Iris pigment epithelial cell (primary cell): ENCODE data around the gene ACKR3.

Experiments
- DNase-seq: peaks from one replicate; pipeline ENCODE4 v3.0.0-alpha.2; 2011; ENCODE audit warnings: low read depth

The ACKR3 gene

DNA sequence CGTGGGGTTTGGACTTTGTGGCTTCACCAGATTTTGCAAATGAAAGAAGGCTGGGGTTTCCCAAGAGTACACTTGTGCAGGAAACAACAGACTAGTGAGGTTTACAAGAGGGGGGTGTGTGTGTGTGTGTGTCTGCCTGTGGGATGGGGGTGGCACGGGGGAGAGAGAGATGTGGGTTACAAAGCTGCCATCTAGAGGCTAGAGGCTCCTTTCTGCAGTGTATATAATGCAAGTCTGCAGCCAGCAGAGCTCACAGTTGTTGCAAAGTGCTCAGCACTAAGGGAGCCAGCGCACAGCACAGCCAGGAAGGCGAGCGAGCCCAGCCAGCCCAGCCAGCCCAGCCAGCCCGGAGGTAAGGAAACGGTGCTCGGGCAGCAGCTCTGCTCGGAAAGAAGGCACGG is at the start of gene ACKR3:
TSS of gene ACKR3 (plus strand) at position 253 of the 401 bp plus-strand sequence. CDS start 10,641 bp downstream, outside the sequence.
- DNase-seq: peak; percentile 68

DNA sequence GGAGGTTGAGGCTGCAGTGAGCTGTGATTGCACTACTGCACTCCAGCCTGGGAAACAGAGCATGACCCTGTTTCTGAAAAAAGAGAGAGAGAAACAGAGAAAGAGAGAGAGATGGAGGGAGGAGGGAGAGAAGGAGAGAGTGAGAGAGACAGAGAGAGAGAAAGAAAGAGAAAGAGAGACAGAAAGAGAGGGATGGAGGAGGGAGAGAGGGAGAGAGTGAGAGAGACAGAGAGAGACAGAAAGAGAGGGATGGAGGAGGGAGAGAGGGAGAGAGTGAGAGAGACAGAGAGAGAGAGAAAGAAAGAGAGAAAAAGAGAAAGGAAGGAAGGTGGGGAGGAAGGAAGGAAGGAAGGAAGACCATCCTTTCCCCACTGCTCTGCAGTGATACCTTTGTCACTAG is 48.1 kb upstream of the ACKR3 start:
- DNase-seq: no peak

DNA sequence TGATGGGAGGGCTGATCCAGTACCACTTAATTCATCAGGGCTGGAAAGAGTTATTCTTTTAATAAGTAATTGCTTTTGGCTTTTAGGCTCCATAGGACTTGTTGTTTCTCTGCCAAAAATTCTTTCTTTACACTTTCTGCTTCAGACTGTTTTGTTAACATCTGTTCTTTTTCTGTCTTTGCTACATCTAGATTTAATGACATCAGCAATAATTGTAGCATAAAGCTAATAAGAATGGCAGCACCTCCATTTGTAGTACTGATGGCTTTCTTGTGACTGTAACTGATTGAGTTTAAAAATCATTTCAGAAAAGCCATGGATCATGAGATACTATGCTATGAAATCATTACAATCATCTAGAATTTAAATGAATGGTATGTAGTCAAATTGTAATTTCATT is 46.4 kb upstream of the ACKR3 start:
- DNase-seq: no peak

DNA sequence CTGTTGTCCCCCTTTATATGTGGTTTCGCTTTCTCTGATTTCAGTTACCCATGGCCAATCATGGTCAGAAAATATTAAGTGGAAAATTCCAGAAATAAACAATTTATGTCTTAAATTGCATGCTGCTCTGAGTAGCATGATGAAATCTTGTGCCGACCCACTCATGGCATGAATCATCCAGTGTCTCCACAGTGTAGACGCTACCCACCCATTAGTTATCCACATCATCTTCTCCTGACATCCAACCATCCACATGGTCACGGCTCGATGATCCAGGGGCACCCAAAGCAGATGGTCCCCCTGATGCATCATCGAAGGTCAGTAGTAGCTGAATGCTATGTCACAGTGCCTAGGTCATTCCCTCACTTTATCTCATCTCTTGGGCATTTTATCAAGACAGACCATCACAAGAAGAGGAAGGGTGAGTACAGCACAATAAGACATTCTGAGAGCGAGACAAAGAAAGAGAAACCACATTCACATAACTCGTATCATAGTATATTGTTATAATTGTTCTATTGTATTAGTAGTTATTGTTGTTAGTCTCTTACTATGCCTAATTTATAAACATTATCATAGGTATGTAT is 44.1 kb upstream of the ACKR3 start:
- DNase-seq: no peak

DNA sequence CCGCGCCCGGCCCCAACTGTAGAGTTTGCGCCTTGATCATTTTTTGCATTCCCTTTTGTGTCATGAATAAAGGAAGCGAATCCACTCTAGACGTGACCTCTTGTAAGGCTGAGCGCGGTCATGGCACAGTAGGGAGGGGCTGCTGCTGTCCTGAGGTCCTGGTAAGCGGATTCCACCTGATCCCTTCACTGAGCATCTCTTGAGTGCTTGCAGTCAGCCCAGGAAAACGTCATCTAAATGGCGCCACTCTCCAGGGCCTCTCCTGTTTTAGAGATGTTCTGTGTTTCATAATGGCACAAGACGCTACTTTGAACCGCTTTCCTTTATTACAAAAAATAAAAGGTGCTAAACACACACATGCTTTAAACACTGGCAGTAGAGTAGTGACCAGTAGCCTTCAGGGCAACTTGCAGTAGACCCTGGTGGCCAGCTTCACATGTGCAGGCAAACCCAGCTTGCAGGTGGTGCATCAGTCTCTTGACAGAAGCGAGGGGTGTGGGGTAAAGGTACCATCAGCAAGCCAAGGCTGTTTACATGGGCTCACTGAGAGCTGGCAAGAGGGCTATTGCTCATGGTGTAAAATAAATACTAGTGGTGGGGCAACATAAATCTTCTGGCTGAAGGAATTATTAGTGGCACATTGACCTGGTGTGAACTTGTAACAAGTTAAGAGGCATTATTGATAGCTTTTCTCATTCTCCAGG is 43.0 kb upstream of the ACKR3 start:
- DNase-seq: no peak

DNA sequence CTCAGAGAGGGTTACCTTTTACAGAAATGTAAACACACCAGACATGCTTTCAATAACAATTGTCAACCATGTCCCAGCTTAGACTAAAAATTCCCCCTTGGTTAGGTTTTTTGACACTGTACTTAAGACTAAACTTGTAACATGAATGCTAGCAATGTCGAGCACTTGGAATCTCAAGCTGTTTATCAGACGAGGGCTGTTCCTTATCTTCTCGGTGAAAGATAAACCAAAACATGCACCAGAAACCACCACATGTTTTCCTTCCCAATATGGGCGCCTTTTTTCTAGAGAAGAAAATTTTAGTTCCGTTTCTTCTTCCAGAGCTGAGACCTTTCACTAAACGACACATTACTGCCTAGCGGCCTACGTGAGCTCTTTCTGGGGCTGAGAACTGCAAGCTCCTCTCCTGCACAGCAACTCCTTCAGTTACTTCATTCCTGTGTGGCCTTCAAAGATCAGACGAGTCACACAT is 42.4 kb upstream of the ACKR3 start:
- DNase-seq: no peak

DNA sequence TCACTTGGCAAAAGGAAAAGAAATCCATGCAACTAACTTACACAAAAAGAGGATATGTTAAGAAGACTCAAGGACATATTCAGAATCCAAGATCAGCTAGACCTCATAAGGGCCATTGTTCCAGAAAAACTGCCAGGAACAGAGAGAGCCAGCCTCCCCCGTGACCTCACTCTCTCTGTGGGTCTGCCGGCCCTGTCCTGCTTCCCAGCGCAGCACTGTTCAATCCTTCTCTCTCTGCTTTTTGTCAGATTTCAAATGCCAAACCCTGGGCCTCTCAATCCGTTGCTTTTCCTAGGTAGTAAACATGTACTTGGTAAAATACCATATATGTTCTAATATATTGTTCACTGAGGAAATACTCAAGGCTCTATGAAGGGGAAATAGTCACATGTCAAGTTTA is 40.0 kb upstream of the ACKR3 start:
- DNase-seq: no peak

DNA sequence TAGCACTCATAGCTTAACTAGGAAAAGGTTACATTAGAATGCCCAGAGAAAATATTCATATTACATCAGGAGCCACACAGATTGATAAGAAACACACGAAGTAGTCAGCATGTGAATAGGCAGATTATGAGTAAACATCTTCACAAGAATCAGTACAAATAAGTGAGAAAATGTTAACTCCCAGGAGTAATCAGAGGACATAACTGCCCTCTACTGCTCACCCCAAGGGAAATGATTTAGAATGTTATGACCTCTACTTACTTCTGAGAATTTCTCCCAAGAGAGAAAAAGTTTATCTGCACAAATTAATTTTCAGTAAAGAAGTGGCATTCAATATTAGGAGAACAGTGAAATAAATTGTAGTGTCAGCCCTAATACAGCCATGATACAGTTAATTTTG is 39.1 kb upstream of the ACKR3 start:
- DNase-seq: no peak

DNA sequence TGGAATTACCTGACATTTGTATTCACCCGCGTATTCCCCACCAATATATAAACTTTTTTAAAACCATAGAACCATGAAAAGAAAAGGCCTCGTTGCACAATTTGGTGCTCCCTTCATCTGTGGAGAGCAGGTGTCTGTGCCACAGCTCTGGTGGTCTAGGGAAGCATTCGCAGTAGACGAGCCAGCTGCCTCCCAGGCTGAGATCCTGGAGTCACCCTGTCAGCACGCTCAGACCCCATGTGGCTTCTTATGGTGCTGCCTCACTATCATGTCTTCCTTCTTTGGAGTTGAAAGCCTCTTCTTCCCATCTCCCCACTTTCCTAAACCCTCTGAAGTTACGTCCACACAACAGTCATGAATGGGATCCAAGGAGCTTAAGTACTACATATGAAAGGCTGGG is 38.4 kb upstream of the ACKR3 start:
- no peak for DNase-seq

DNA sequence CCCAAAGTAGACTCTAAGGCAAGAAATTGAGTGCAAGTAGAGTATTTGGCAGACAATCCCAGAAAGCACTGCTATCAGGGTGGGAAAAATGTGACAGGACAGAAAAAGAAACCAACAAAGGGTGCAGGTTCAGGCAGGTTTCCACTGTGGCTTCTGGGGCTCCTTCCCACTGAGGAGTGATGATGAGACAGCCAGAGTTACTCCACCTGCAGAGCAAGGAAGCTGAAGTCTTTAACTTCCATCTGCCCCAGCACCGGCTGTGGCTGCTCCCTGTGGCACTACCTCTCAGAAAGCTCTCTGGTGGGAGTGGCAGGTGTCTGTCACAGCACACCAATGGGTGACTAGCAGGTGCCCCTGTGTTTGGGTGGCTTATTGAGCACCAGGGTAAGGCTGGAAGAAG is 37.6 kb upstream of the ACKR3 start:
- no peak for DNase-seq

DNA sequence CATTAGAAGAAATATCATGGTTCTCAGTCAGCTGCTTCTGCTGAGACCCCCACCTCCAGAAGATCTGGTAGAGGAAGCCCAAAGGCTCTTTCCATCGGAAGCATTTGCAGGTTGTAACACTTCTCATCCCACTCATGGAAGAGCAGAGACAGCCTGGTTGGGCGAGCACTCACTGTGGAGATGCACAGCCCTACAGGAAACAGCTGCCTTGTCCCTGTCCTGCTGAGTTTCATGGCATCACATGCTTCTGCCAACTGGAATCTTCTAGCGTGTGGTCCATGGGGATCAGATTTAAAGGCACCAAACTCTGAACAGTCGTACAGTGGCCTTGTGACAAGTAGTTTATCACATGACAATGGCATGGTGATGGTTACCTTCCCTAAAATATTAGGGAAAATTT is 36.3 kb upstream of the ACKR3 start:
- no peak for DNase-seq

DNA sequence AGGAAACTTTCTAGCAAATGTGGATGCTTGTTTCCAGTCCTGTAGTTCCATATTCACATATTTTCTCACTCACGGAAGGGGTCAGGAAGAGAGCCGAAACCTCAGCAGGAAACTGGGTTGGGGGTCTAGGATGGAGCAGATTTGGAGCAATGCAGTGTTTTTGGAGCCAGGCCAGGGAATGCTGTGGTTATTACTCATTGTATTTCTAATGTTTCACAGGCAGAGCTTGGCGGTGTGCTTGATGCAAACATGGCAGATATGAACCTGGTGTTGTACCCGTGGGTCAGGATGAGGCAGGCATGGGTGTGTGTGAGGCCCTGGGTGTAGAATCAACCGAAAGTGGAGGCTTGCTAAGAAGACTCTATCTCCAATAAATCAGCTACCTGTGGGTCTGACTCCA is 34.6 kb upstream of the ACKR3 start:
- DNase-seq: peak; percentile 77

DNA sequence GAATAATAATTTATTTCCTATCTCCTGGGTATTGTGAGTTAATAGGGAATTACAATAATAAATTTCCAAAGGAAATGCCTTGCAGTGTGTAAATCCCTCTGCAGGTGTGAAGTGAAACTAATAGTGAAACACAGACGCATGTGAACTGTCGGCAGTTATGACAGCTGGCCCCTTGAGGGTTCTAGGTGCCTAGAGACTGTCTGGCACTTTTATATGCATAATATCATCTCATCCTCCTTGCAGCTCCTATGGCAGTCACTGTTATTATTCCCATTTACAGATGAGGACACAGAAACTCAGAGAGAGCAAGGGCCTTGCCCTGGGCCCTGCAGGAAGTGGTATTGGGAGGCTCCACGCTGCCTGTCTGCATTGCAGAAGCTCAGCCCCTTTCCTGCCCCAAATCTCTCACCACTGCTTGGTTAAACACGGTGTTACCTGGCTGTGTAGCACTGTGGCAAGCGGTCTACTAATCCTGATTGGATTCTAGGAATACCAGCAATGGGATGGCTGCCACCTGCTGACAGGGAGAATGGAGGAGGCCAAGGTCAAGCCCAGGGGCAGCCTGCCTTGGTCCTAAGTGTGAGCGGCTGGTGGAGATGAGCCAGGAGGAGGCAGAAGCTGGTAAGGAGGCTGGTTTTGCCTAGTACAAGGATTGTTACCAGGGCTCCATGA is 32.8 kb upstream of the ACKR3 start:
- DNase-seq: no peak

DNA sequence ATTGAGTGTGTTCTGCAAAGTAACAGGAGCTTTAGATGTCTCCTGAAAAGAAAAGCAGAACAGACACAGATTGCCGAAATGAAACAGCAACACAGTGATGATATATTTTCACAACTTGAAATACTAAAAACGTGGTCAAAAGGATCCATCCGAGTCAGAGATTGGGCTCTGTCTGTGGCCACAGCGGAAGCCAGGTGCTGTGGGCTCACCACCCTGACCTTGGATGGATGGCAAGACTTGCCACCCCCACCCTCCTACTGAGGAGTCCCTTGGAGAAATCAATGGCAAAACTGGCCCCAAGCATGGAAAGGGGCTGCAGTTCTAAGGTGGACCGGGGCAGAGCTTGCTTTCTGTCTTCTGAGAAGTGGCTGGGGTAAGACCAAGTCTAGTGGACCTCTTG is 31.4 kb upstream of the ACKR3 start:
- no peak for DNase-seq

DNA sequence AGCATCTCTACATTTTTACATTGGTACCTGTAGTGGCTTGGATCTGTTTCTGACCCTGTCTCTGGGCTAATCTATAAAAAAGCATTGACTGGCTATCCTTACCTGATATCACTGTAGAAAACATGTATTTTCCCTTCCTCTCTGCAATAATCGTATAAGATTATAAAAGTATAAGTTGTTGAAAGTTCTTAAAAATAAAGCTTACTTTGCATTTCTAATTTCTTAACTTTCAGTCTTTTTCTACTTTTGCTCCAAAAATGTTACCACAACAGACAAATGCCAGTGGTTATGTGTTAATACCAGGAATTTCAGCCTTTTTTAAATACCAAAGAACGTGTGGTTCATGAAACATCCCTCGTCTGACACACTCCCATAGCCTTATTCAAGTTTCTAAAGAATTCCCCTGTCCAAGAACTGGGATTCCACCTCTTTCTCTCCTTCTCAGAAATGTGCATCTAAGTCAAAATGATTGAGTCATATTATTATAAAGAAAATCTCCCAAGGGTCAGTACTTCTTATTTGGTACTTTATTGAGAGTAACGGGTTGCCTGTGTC is 28.5 kb upstream of the ACKR3 start:
- DNase-seq: peak; percentile 14

DNA sequence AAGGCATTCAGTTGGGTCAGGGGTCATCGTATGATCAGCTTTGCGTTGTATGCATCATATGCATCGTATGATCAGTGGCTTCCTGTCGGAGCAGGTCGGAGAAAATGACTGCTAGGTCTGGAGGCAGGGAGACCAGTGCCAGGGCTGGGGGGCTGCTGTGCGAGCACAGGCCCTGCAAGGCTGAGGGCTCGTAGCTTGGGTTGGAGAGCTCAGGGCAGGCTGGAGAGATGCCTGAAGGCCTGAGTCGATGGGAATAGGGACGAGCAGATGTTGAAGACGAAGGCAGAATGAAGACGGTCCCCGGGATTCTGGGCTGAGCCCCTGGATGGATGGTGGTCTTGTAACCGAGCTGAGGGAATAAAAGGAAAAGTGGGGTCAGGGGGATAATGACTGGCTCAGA is 25.3 kb upstream of the ACKR3 start:
- no peak for DNase-seq

DNA sequence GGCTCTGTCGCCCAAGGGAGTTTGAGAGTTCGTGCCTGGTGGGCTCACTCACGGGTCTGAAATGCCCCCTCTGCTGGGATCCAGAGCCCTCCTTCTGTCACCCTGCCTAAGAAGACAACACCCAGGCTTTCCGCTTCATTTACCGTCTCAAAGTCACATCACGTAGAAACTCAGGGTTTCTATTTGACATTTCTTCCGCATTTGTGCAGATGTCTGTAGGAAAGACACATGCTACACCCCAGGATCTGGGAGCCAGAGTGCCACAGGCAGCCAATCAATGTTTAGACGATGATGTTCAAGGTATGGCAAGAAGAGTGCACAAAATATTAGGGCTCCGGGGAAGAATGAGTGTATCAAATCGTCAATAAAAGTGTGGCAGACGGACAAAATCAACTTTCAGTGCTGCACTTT is 24.4 kb upstream of the ACKR3 start:
- DNase-seq: no peak

DNA sequence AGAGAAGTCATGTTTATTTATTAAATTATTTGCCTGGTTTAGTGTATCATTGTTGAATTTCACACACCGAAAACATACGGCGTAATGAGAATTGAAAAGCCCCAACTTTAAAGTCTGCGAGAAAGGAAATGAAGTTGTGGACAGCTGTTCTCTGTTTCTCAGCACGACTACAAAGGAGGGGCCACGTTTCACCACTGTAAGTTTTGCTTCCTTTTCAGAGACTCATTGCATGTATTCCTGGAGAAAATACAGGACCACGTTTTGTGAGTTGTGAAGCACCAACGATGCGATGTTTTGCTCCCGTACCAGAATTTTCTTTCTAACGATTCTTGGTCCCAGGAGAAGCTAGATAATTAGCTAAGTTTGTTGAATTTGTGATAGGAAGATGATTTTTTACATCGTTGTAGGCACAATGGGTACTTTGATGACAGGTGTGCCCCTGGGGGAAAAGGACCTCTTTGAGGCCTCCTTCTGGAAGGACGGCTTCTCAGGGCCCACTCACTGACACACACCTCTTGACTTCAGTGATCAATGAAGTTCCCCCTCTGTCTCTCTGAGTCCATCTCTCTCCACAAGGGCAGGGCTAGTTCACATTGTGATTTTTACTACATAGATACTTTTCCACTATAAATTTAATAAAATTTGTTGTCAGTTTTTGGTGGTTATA is 23.7 kb upstream of the ACKR3 start:
- DNase-seq: no peak

DNA sequence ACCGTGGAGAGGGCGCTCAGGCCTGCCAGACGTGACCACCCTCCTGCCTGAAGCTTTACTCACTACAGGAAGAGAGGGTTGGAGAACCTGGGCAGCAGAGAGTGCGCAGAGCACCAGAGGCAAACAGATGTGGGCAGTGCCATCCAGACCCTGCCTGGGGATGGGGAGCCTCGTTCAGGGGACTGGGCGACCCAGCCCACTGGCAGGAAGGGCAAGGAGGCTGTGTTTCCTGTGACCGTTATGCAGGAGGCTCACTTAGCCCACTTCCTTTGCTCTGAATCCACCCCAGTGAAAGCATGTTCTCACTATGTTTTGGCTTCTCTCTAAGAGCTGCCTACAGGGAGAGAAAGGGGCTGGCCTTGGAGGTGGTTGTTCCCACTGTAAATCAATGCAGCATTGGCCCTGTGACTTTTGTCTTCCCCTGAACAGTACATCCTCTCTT is 23.0 kb upstream of the ACKR3 start:
- DNase-seq: no peak

DNA sequence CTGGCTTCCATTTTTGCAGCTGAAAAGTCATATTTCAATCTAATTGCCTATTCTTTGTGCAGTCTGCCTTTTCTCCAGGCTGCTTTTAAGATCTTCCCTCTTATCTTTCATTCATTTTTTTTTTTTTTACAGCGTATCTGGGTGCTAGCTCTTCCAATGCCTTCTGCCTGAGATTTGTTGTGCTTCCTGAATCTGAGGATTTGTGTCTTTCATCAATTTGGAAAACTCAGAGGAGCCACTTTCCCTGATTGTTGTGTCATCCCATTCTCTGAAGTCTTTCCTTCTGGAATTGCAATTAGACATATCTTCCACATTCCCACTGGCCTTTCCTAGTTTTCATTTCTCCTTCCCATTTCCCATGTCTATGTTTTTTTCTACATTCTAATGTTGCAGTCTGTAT is 21.9 kb upstream of the ACKR3 start:
- DNase-seq: no peak

DNA sequence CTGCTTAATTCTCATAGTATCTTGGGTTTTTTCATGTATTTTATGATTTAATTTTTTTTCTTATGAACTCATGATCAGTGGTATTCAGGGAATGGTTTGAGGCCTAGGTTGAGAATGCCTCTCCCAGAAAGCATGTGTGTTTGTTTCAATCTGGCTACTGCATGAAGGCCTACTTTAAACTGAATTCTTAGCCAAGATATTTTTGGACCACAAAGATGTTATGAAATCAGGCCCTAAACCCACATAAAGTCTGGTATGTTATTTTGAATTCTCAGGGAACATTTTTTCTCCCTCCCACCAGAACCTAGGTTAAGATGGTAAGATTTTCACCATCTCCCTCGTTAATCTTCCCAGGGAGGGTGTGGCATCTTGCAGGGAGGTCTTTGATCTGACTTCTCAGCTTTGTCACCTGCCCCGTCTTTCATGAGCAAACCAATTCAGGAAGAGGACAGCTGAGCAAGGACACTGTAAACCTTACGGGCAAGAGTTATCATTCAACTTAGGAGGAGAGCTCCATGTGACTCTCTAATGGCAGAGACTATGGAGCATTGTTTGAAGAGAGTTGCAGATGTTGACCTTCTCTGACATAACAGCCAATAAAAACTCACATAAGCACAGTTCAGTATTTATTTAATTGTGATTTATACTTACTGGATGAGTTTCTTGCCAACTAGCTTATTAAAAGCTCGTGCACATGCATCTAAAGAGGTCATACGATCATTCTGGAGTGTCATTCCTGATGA is 21.3 kb upstream of the ACKR3 start:
- peak; percentile 68 for DNase-seq

DNA sequence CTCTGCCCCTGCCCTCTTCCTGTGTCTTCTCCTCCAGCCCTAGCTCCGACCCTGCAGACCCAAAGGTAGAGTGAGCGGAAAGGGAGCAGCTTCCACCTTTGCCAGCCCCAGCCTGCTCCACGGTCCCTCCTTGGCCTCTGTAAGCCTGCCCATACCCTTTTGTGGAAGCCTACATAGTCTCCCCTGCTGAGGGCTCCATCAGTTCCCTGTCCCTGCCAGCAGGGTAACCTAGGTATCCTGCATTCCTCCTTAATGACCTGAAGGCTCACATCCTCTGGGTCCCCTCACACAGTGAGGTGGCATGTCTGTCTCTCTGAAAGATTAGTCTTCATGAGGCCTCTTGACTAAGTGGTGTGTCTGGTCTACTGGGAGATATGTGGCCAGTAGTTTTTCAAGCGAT is 20.5 kb upstream of the ACKR3 start:
- no peak for DNase-seq
